ENCODE data around the gene TUBA4B.
"Not testable (repeated sequence)": the region's sequence is repeated elsewhere in the genome, so short reads cannot be mapped to it uniquely, and the experiment has no call there.

TUBA4B gene

DNA sequence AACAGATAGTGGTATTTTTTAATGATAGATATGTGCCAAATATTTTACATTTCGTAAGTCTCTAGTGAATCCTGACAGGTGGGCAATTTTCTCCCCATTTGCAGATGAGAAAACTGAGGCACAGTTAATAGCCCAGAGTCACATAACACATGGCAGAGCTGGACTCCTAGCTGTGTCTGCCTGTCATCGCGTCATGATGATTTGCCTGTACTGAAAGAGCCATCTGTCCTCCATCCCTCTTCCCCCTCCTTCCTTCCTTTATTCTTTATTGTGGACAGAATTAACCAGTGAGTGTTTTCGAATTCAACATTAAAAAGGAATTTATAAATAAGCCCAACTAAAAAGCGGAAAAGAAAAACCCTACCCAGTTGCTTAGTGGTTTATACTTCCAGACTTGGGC lies 29.3 kb downstream of the TUBA4B start:
- ATAC-seq (ENCODE audit: low read depth) (no peak), DNase-seq (ENCODE audit: low spot score in 2 of 2) (no peak)
- Mint-ChIP-seq H3K4me1 (peaks cover 31% of the 10 kb centered on the region), H3K27me3 (no peaks in the 10 kb centered on the region), H3K9me3 (no peaks in the 10 kb centered on the region), H3K4me3 (no peak overlapping the region), H3K36me3 (peaks cover 15% of the 10 kb centered on the region), H3K27ac (peak overlapping the region; percentile 97)

DNA sequence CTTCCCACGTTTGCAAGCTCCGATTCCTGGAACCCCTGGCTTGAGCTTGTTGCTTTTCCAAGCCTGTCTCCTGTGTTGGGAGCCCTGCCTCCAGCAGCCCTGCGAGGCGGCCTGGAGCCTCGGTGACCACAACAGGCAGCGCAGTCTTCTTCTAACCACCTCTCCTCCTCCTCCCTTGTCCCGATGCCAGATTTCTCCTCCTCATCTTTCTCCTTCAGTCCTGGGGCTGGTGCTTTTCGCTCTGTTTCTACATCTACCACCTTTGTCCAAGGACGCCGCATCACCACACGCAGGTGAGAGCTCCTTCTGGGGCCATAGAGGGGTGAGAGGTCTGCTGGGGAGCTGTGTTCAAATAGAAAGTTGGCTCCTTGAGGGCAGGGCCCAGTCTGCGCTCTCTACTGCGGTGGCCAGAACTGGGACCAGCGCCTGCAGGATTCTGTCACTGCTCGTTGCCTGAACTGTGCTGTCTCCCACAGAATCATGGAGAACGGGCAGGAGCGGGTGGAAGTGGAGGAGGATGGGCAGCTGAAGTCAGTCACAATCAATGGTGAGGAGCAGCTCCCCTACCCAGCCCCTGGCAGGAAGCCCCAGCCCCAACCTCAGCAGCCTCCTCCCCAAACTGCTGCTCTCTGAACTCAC lies 30.0 kb downstream of the TUBA4B start:
- H3K4me1 Mint-ChIP-seq, result peaks cover 29% of the 10 kb centered on the region
- no peaks in the 10 kb centered on the region for H3K9me3 Mint-ChIP-seq
- H3K27ac Mint-ChIP-seq, result peak overlapping the region; percentile 97
- H3K36me3 Mint-ChIP-seq, result peaks cover 15% of the 10 kb centered on the region
- ATAC-seq (ENCODE audit: low read depth) (no peak), DNase-seq (ENCODE audit: low spot score in 2 of 2) (no peak)
- no peak overlapping the region for H3K4me3 Mint-ChIP-seq
- H3K27me3 Mint-ChIP-seq, result no peaks in the 10 kb centered on the region

GRCh38 chr2:219284501-219285372 lies 31.7 kb downstream of the TUBA4B start:
- no peaks in the 10 kb centered on the region for H3K9me3 Mint-ChIP-seq
- no peak overlapping the region for H3K4me3 Mint-ChIP-seq
- H3K27me3 Mint-ChIP-seq, result no peaks in the 10 kb centered on the region
- no peak for ATAC-seq (ENCODE audit: low read depth)
- DNase-seq (ENCODE audit: low spot score in 2 of 2), result no peak
- H3K27ac Mint-ChIP-seq, result no peak overlapping the region
- peaks cover 22% of the 10 kb centered on the region for H3K4me1 Mint-ChIP-seq
- H3K36me3 Mint-ChIP-seq, result peaks cover 15% of the 10 kb centered on the region

DNA sequence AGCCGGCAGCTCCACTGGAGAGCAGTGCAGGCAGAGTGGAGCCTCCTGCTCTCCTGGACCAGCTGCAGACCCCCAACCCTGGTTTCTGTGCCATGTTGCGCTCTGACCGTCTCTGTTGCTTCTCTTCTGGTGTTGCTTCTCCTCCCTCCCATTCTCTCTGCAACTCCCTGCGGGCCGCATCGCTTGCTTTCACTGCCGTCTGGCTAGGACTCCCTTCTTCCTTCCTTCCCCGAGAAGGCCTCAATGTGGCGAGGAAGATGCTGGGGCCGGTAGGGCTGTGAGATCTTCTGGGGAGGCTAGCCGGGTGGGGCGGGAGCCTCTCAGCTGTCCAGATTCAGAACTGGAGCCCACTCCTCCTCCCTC lies 32.3 kb downstream of the TUBA4B start:
- Mint-ChIP-seq H3K27ac (no peak overlapping the region), H3K27me3 (no peaks in the 10 kb centered on the region), H3K36me3 (peaks cover 15% of the 10 kb centered on the region), H3K9me3 (no peaks in the 10 kb centered on the region), H3K4me3 (no peak overlapping the region), H3K4me1 (peaks cover 18% of the 10 kb centered on the region)
- DNase-seq (ENCODE audit: low spot score in 2 of 2) (no peak), ATAC-seq (ENCODE audit: low read depth) (no peak)

GRCh38 chr2:219285894-219286425 lies 32.9 kb downstream of the TUBA4B start:
- H3K27me3 Mint-ChIP-seq, result no peaks in the 10 kb centered on the region
- no peaks in the 10 kb centered on the region for H3K9me3 Mint-ChIP-seq
- H3K4me3 Mint-ChIP-seq, result no peak overlapping the region
- DNase-seq (ENCODE audit: low spot score in 2 of 2), result no peak
- no peak for ATAC-seq (ENCODE audit: low read depth)
- H3K27ac Mint-ChIP-seq, result no peak overlapping the region
- peaks cover 15% of the 10 kb centered on the region for H3K4me1 Mint-ChIP-seq
- peaks cover 15% of the 10 kb centered on the region for H3K36me3 Mint-ChIP-seq

GRCh38 chr2:219286436-219287115 lies 33.5 kb downstream of the TUBA4B start:
- Mint-ChIP-seq H3K4me1 (peaks cover 12% of the 10 kb centered on the region), H3K27ac (peak overlapping the region; percentile 11), H3K36me3 (peaks cover 12% of the 10 kb centered on the region), H3K4me3 (no peak overlapping the region), H3K9me3 (no peaks in the 10 kb centered on the region), H3K27me3 (no peaks in the 10 kb centered on the region)
- ATAC-seq (ENCODE audit: low read depth) (peak; percentile 26), DNase-seq (ENCODE audit: low spot score in 2 of 2) (no peak)

DNA sequence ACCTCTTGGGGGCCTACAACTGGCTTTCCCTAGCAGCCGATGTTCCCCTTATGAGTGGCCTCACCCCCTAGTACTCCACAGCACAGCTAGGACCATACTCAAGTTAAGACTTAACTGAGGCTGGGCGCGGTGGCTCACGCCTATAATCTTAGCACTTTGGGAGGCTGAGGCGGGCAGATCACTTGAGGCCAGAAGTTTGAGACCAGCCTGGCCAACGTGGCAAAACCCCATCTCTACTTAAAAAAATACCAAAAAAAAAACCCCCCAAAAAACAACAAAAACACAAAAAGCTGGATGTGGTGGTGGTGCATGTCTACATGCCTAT lies 34.0 kb downstream of the TUBA4B start:
- not testable (repeated sequence) for H3K27me3 Mint-ChIP-seq; ATAC-seq (ENCODE audit: low read depth); H3K9me3 Mint-ChIP-seq; H3K4me3 Mint-ChIP-seq; DNase-seq (ENCODE audit: low spot score in 2 of 2)
- Mint-ChIP-seq H3K27ac (peak overlapping the region; percentile 11), H3K36me3 (peaks cover 12% of the 10 kb centered on the region), H3K4me1 (peaks cover 12% of the 10 kb centered on the region)

GRCh38 chr2:219287580-219288265 lies 34.7 kb downstream of the TUBA4B start:
- Mint-ChIP-seq H3K27ac (no peak overlapping the region), H3K9me3 (no peaks in the 10 kb centered on the region), H3K27me3 (no peaks in the 10 kb centered on the region), H3K4me3 (no peak overlapping the region), H3K4me1 (peaks cover 8% of the 10 kb centered on the region), H3K36me3 (peaks cover 12% of the 10 kb centered on the region)
- no peak for ATAC-seq (ENCODE audit: low read depth)
- DNase-seq (ENCODE audit: low spot score in 2 of 2), result no peak

DNA sequence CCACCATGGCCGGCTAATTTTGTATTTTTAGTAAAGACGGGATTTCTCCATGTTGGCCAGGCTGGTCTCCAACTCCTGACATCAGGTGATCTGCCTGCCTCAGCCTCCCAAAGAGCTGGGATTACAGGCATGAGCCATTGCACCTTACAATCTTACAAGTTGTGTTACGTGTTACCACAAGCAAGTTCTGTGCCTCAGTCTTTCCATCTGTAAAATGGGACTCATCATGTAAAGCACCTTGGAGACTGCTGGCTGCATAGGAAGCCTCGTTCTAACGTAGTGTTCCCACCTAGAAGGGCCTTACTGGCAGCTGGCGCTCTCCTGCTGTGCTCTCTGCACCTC lies 36.1 kb downstream of the TUBA4B start:
- Mint-ChIP-seq H3K27me3 (no peaks in the 10 kb centered on the region), H3K4me1 (peaks cover 5% of the 10 kb centered on the region), H3K4me3 (no peak overlapping the region), H3K36me3 (peaks cover 4% of the 10 kb centered on the region), H3K27ac (no peak overlapping the region), H3K9me3 (no peaks in the 10 kb centered on the region)
- DNase-seq (ENCODE audit: low spot score in 2 of 2) (no peak), ATAC-seq (ENCODE audit: low read depth) (no peak)

DNA sequence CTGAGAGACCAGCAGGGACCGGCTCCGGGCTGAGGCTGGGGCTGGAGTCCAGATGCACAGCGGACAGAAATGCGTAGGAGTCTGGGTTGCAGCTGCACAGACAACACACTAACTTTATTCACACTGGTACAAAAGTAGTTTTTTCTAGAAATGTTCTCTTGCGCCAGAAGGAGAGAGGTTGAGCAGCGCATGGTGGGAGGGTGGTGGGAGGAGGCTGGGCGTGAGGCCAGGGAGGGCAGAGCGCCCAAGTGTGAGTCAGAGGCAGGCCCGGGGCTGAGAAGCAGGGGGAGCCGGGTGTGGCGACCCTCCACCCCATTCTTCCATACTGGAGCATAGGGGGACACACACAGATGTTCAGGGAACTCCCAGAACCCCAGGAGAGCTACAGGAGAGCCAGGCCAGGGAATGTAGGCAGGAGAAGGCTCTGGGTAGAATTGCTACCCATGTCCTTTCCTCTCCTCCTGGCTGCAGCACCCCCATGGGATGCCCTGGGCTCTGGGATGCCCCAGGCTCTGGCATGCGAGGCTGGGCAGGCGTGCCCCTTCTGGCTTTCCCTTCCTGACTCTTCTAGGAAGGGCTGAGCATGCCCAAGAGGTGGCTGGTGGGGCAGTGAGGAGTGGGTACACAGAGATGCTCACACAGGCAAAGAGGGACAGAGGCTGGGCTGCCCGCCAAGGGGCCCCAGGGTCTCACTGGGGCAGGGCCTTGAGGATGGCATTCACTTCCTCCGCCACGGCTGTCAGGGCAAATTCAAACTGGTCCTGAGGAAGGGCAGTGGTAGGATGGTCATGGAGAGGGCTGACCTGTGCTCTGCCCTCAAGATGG lies 36.7 kb downstream of the TUBA4B start:
- ATAC-seq (ENCODE audit: low read depth), result no peak
- H3K4me3 Mint-ChIP-seq, result no peak overlapping the region
- H3K36me3 Mint-ChIP-seq, result peaks cover 4% of the 10 kb centered on the region
- no peaks in the 10 kb centered on the region for H3K27me3 Mint-ChIP-seq
- peaks cover 9% of the 10 kb centered on the region for H3K4me1 Mint-ChIP-seq
- DNase-seq (ENCODE audit: low spot score in 2 of 2), result no peak
- no peak overlapping the region for H3K27ac Mint-ChIP-seq
- no peaks in the 10 kb centered on the region for H3K9me3 Mint-ChIP-seq

DNA sequence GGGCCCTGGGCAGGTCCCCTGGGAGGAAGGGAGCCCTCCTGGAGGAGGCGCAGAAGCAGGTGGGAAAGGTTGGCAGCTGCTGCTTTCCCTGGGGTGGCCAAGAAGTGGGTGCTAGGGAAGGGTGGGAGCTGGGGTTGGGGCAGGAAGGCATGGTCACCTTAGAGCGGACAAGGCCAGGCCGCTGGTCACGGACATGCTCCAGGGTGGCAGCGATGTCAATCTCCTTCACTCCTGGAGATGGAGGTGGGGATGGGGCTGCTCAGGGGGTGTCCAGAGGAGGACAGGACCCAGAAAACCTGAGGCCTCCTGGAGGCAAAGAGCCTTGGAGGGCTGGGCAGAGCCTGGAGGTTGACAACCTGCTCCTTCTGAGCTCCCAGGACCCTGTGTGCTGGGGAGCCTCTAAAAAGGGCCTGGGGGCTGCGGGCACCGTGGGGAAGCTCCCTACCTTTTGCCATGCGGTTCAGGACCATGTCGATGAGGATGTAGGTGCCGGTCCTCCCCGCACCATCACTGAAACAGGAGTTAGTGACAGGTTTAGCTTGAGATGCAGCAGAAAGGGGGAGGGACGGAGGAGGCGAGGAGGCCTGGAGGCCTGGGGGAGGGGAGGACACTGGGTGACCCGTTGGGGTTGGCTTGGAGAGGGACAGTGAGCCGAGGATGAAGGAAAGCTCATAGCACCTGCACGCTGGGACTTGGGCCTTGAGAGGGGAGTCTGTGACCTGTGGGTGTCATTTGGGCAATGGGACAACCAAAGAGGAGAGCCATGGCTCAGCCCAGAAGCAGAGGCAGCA lies 37.5 kb downstream of the TUBA4B start:
- peaks cover 8% of the 10 kb centered on the region for H3K4me1 Mint-ChIP-seq
- ATAC-seq (ENCODE audit: low read depth) (no peak), DNase-seq (ENCODE audit: low spot score in 2 of 2) (no peak)
- H3K27me3 Mint-ChIP-seq, result no peaks in the 10 kb centered on the region
- no peak overlapping the region for H3K27ac Mint-ChIP-seq
- H3K9me3 Mint-ChIP-seq, result no peaks in the 10 kb centered on the region
- peaks cover 1% of the 10 kb centered on the region for H3K36me3 Mint-ChIP-seq
- no peak overlapping the region for H3K4me3 Mint-ChIP-seq

DNA sequence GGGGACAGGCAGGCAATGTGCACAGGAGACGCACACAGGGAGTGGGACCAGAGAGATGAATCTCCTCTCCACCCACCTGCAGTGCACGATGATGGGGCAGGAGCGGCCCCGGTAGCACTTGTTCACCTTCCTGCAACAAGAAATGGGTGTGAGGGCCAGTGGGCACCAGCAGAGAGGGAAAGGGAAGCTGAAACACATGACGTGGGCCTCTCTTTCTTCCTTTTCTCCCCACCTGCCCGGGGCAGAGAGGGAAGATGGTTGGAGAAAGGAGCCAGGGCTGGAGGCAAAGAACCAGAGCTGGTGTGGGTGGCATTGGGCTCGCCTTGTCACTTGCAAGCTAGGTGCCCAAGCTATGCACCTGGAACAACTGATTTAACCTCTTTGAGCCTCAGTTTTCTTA lies 38.4 kb downstream of the TUBA4B start:
- H3K4me3 Mint-ChIP-seq, result no peak overlapping the region
- H3K4me1 Mint-ChIP-seq, result peaks cover 10% of the 10 kb centered on the region
- H3K27ac Mint-ChIP-seq, result no peak overlapping the region
- no peaks in the 10 kb centered on the region for H3K9me3 Mint-ChIP-seq
- no peaks in the 10 kb centered on the region for H3K27me3 Mint-ChIP-seq
- DNase-seq (ENCODE audit: low spot score in 2 of 2), result no peak
- ATAC-seq (ENCODE audit: low read depth), result no peak
- H3K36me3 Mint-ChIP-seq, result no peaks in the 10 kb centered on the region

All from memory B cell (primary cell).